ENCODE results near the gene EHHADH.
"Not testable (repeated sequence)": the region's sequence is repeated elsewhere in the genome, so short reads cannot be mapped to it uniquely, and the experiment has no call there.

DNA sequence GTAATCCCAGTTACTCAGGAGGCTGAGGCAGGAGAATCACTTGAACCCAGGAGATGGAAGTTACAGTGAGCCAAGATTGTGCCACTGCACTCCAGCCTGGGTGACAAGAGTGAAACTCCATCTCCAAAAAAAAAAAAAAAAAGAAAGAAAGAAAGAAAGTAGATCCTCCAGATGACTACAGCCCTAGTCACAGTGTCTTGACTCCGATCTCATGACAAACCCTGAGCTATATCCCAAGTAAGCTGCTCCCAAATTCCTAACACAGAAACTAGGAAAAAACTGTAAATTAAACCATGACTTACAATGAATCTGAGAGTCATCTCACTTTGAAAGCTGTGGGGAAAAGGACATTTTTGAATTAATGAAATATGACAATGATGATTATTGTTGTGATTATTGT, 27.3 kb downstream of the EHHADH start:
- TF ChIP-seq RAD21, NR2F2, FOXA1, SP1, YY1 (IDR thresholded peaks at IDR 0.05): not testable (repeated sequence)
- TF ChIP-seq, protein P1, sequence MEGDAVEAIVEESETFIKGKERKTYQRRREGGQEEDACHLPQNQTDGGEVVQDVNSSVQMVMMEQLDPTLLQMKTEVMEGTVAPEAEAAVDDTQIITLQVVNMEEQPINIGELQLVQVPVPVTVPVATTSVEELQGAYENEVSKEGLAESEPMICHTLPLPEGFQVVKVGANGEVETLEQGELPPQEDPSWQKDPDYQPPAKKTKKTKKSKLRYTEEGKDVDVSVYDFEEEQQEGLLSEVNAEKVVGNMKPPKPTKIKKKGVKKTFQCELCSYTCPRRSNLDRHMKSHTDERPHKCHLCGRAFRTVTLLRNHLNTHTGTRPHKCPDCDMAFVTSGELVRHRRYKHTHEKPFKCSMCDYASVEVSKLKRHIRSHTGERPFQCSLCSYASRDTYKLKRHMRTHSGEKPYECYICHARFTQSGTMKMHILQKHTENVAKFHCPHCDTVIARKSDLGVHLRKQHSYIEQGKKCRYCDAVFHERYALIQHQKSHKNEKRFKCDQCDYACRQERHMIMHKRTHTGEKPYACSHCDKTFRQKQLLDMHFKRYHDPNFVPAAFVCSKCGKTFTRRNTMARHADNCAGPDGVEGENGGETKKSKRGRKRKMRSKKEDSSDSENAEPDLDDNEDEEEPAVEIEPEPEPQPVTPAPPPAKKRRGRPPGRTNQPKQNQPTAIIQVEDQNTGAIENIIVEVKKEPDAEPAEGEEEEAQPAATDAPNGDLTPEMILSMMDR (IDR thresholded peaks at IDR 0.05; ENCODE audit: low read depth, low read length, missing input control), result not testable (repeated sequence)
- TF ChIP-seq, protein P2, sequence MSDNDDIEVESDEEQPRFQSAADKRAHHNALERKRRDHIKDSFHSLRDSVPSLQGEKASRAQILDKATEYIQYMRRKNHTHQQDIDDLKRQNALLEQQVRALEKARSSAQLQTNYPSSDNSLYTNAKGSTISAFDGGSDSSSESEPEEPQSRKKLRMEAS (IDR thresholded peaks at IDR 0.05), result not testable (repeated sequence)
- TF ChIP-seq, protein P3, sequence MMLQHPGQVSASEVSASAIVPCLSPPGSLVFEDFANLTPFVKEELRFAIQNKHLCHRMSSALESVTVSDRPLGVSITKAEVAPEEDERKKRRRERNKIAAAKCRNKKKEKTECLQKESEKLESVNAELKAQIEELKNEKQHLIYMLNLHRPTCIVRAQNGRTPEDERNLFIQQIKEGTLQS (IDR thresholded peaks at IDR 0.05), result not testable (repeated sequence)
